GM12878 (cell line): ENCODE measurements around the gene PAPPA. TPM values are rescaled to one million over a fixed set of nuclear protein-coding genes. Genes with fewer than 3 reads are reported as not detected.

Source experiments
- ATAC-seq: fragments of 200-7000 bp; cut with Tn5 transposase; 3 replicates; pipeline ENCODE4 v1.9.1; 2020; ENCODE audit warnings: mild to moderate bottlenecking, moderate library complexity
- BruUV-seq: library from RNA; stranded (reverse); fragments of 400-500 nt; replicated peaks from 2 replicates; lab custom pipeline; 2021; lab: Mats Ljungman, UMichigan
- CTCF ChIA-PET: fragments of 300-600 bp; sonication (Branson Sonifier 250); formaldehyde crosslinking; extraction: SDS; loops from one replicate; lab custom pipeline; 2021; ENCODE audit warnings: inconsistent platforms; lab: Yijun Ruan, JAX
- POLR2A ChIA-PET: fragments of 350-600 bp; formaldehyde crosslinking; extraction: SDS; loops from one replicate; lab custom pipeline; 2021; ENCODE audit warnings: inconsistent platforms; lab: Charles Lee
- RAD21 ChIA-PET: fragments of 300-600 bp; sonication (Branson Sonifier 250); formaldehyde crosslinking; loops from one replicate; lab custom pipeline; 2023; ENCODE audit warnings: antibody characterized with exemption; ENCODE audit not compliant: unreplicated experiment; lab: Charles Lee
- SMC1A ChIA-PET: fragments of 300-600 bp; sonication (Branson Sonifier 250); formaldehyde crosslinking; loops from one replicate; lab custom pipeline; 2023; ENCODE audit not compliant: unreplicated experiment, uncharacterized antibody; lab: Charles Lee
- DNase-seq: peaks from one replicate; pipeline ENCODE4 v3.0.0-alpha.2; 2011; ENCODE audit warnings: low read depth, low spot score
- FAIRE-seq: peaks from 3 replicates; lab custom pipeline; 2011; peaks lifted over from hg19 to GRCh38; lab: Jason Lieb, UNC
- H2AFZ ChIP-seq: 2 replicates; pipeline ENCODE4 v1.6.0; 2011; ENCODE audit warnings: low read depth, low read length, control low read depth; ENCODE audit not compliant: control insufficient read depth
- H3K27ac ChIP-seq: 2 replicates; pipeline ENCODE4 v1.5.1; 2011; ENCODE audit warnings: control low read depth; ENCODE audit not compliant: control insufficient read depth, insufficient read depth
- H3K27me3 ChIP-seq, 2 experiments: replicated peaks in 1 of 2; 2 replicates each; pipeline versions ENCODE4 v1.6.0 to v1.6.1; 2011; ENCODE audit warnings: low read length in 1 of 2; ENCODE audit not compliant: control insufficient read depth in 2 of 2, insufficient read depth in 2 of 2
- H3K36me3 ChIP-seq, 2 experiments: 2 replicates each; pipeline ENCODE4 v1.5.1; 2011; ENCODE audit warnings: low read length in 1 of 2; ENCODE audit not compliant: control insufficient read depth in 2 of 2, insufficient read depth in 2 of 2
- H3K4me1 ChIP-seq: 2 replicates; pipeline ENCODE4 v1.6.1; 2011; ENCODE audit warnings: mild to moderate bottlenecking, low read length, moderate library complexity, mixed read lengths; ENCODE audit not compliant: control insufficient read depth, insufficient read depth
- H3K4me2 ChIP-seq: 2 replicates; pipeline ENCODE4 v1.6.0; 2011; ENCODE audit warnings: control low read depth; ENCODE audit not compliant: control insufficient read depth, insufficient read depth
- H3K4me3 ChIP-seq: fragments of 200-600 bp; sonication (generic); 2 replicates; pipeline ENCODE4 v1.5.1; 2016
- H3K79me2 ChIP-seq: 2 replicates; pipeline ENCODE4 v1.6.0; 2011; ENCODE audit warnings: low read length; ENCODE audit not compliant: control insufficient read depth, insufficient read depth
- H3K9ac ChIP-seq: 2 replicates; pipeline ENCODE4 v1.8.0; 2011; ENCODE audit warnings: low read length, control low read depth, mixed read lengths; ENCODE audit not compliant: control insufficient read depth, insufficient read depth
- H3K9me3 ChIP-seq: replicated peaks from 3 replicates; pipeline ENCODE4 v1.5.1; 2011; ENCODE audit warnings: mild to moderate bottlenecking, low read length; ENCODE audit not compliant: control insufficient read depth, insufficient read depth
- H4K20me1 ChIP-seq: 2 replicates; pipeline ENCODE4 v1.6.0; 2011; ENCODE audit not compliant: control insufficient read depth, insufficient read depth
- ATF3 ChIP-seq: IDR thresholded peaks from 2 replicates; pipeline ENCODE4 v1.6.1; 2011; ENCODE audit warnings: low read depth, mild to moderate bottlenecking, low read length, moderate library complexity, borderline replicate concordance; ENCODE audit errors: extremely low read depth
- BCL11A ChIP-seq: IDR thresholded peaks from 2 replicates; pipeline ENCODE4 v1.6.1; 2011; ENCODE audit warnings: low read depth, low read length
- IKZF1 ChIP-seq: fragments of 450-650 bp; conservative IDR thresholded peaks from 2 replicates; pipeline ENCODE4 v1.6.1; 2017; ENCODE audit warnings: antibody characterized with exemption, mild to moderate bottlenecking
- LARP7 ChIP-seq: fragments of 450-650 bp; IDR thresholded peaks from 2 replicates; pipeline ENCODE4 v1.6.1; 2017; ENCODE audit warnings: mild to moderate bottlenecking
- MTA3 ChIP-seq: IDR thresholded peaks from 2 replicates; pipeline ENCODE4 v1.6.1; 2012; ENCODE audit warnings: low read length, inconsistent platforms, borderline replicate concordance
- NR2C2 ChIP-seq: IDR thresholded peaks from 2 replicates; pipeline ENCODE4 v1.6.1; 2011; ENCODE audit warnings: borderline replicate concordance, low read depth; ENCODE audit not compliant: control insufficient read depth, insufficient read length
- RB1 ChIP-seq: fragments of 450-650 bp; formaldehyde crosslinking; IDR thresholded peaks from 2 replicates; pipeline ENCODE4 v1.6.1; 2017; ENCODE audit warnings: mild to moderate bottlenecking, borderline replicate concordance
- RELB ChIP-seq: fragments of 450-650 bp; IDR thresholded peaks from 2 replicates; pipeline ENCODE4 v1.6.1; 2017; ENCODE audit warnings: low read depth, mild to moderate bottlenecking, moderate library complexity
- RFX5 ChIP-seq: IDR thresholded peaks from 2 replicates; pipeline ENCODE4 v1.6.1; 2011; ENCODE audit warnings: low read depth, low read length, improper control_type of control experiment
- SREBF1 ChIP-seq: IDR thresholded peaks from 2 replicates; pipeline ENCODE4 v1.6.1; 2012; ENCODE audit warnings: mild to moderate bottlenecking, low read length
- SREBF2 ChIP-seq: IDR thresholded peaks from 2 replicates; pipeline ENCODE4 v1.6.1; 2012; ENCODE audit warnings: mild to moderate bottlenecking, low read length
- TARDBP ChIP-seq: IDR thresholded peaks from 2 replicates; pipeline ENCODE4 v1.6.1; 2016; ENCODE audit warnings: borderline replicate concordance
- TBL1XR1 ChIP-seq: IDR thresholded peaks from 2 replicates; pipeline ENCODE4 v1.6.1; 2012; ENCODE audit warnings: low read depth, low read length, improper control_type of control experiment
- WGBS: methylation state at CpG from one replicate; pipeline ENCODE4 v1.1.6; 2016; ENCODE audit warnings: low lambda C conversion rate; ENCODE audit not compliant: insufficient replicate concordance, insufficient coverage; ENCODE audit errors: missing lambda C conversion rate; 5-methylcytosine and 5-hydroxymethylcytosine counted together
- in situ Hi-C: fragments of 300-500 bp; cut with MboI; formaldehyde crosslinking; loops from 9 replicates; pipeline ENCODE4 v1.14.3; 2018; ENCODE audit warnings: mixed read lengths
- intact Hi-C: fragments of 100-400 bp; cut with micrococcal nuclease; formaldehyde crosslinking; loops from one replicate; pipeline ENCODE4 v1.14.2; 2022; ENCODE audit not compliant: unreplicated experiment
- polyA plus RNA-seq, 11 experiments: library from polyadenylated mRNA; depleted of rRNA in 4 of 11; unstranded in 6 of 11; stranded (reverse) in 5 of 11; fragments of >200 nt; fragmentation: Nextera tagmentation in 4 of 11; fragmentation: Illumina TruSeq in 1 of 11; extraction: Ambion mirVana in 4 of 11; extraction: Trizol in 1 of 11; gene quantifications; 1 replicate in 1 of 11; 2 replicates in 10 of 11; pipeline versions ENCODE4 v1.2.1 to v1.2.3, GENCODE V29; 2011 to 2016; ENCODE audit warnings: inconsistent platforms in 2 of 11, missing spikeins in 2 of 11, low read depth in 1 of 11
- total RNA-seq, 4 experiments: library from RNA; depleted of rRNA in 3 of 4; stranded (reverse); fragments of >200 nt in 3 of 4; fragmentation: Illumina TruSeq in 1 of 4; extraction: Trizol in 1 of 4; gene quantifications; 2 replicates each; pipeline versions ENCODE4 v1.2.1 to v1.2.3, GENCODE V29; 2013 to 2021

The PAPPA gene
- total and polyA plus RNA-seq, 10 of the 15 experiments (the other 5 are each of a cell fraction or from before 2014, with no cell fraction given), result under 0.01 to 0.19 (median 0.02) TPM; not detected in 4

GRCh38 chr9:116336133-116336862, 182.7 kb downstream of the PAPPA start:
- Histone ChIP-seq H3K4me3 (no peak overlapping the region), H3K4me2 (no peak overlapping the region), H3K36me3 (no peaks in the 10 kb centered on the region), H3K79me2 (no peaks in the 10 kb centered on the region), H3K9ac (no peak overlapping the region), H3K9me3 (no peaks in the 10 kb centered on the region), H3K27ac (no peak overlapping the region), H2AFZ (no peak overlapping the region), H3K4me1 (no peaks in the 10 kb centered on the region), H3K27me3 (no peaks in the 10 kb centered on the region; a peak in 2 of 4 replicates), H4K20me1 (no peaks in the 10 kb centered on the region)
- in situ Hi-C loops (no loop called here), intact Hi-C loops (loop anchor here (5.0 to 10.0 kb wide), 2 partner anchors 51 to 159 kb away; no protein-coding TSS in a partner anchor)
- ChIA-PET POLR2A (no interaction called here), SMC1A (no interaction called here), CTCF (no interaction called here), RAD21 (no interaction called here)
- 29% methylated on average over 7 of the region's 7 CpGs for WGBS
- no peak for TF ChIP-seq NR2C2
- no peak for TF ChIP-seq TBL1XR1
- TF ChIP-seq SREBF2, result no peak
- no peak for TF ChIP-seq IKZF1
- TF ChIP-seq BCL11A, result no peak
- no peak for TF ChIP-seq RB1
- TF ChIP-seq TARDBP, result no peak
- no peak for TF ChIP-seq MTA3
- TF ChIP-seq LARP7, result no peak
- no peak for TF ChIP-seq RELB
- TF ChIP-seq RFX5, result no peak
- TF ChIP-seq SREBF1, result no peak
- no peak for TF ChIP-seq ATF3
- no peak for DNase-seq
- no TSS peak for BruUV-seq
- no peak for ATAC-seq
- no peak for FAIRE-seq
